Astrocyte (in vitro differentiated cells and primary cell): ENCODE data around the gene DMXL1. TPM values are rescaled to one million over a fixed set of nuclear protein-coding genes. Genes with fewer than 3 reads are reported as not detected.
A peak's percentile ranks its signal among the peaks of the same experiment; 100 is the strongest.

Experiments
- DNase-seq: peaks from one replicate; pipeline ENCODE4 v3.0.0-alpha.2; 2010; ENCODE audit warnings: low read depth
- FAIRE-seq: peaks from 2 replicates; lab custom pipeline; 2011; peaks lifted over from hg19 to GRCh38; lab: Jason Lieb, UNC
- H2AFZ ChIP-seq: 2 replicates; pipeline ENCODE4 v1.6.0; 2012; ENCODE audit warnings: low read depth, low read length, inconsistent platforms
- H3K27ac ChIP-seq: 2 replicates; pipeline ENCODE4 v1.5.1; 2011; ENCODE audit warnings: low read depth, low read length, inconsistent platforms
- H3K27me3 ChIP-seq: 2 replicates; pipeline ENCODE4 v1.6.0; 2011; ENCODE audit warnings: low read length, inconsistent platforms; ENCODE audit not compliant: insufficient read depth
- H3K36me3 ChIP-seq: 2 replicates; pipeline ENCODE4 v1.5.1; 2011; ENCODE audit warnings: low read length, inconsistent platforms; ENCODE audit not compliant: insufficient read depth
- H3K4me1 ChIP-seq: 2 replicates; pipeline ENCODE4 v1.5.1; 2011; ENCODE audit warnings: low read length, inconsistent platforms; ENCODE audit not compliant: insufficient read depth
- H3K4me2 ChIP-seq: 2 replicates; pipeline ENCODE4 v1.6.0; 2012; ENCODE audit warnings: low read length, inconsistent platforms
- H3K4me3 ChIP-seq: 2 replicates; pipeline ENCODE4 v1.5.1; 2011; ENCODE audit warnings: low read depth, mild to moderate bottlenecking, low read length, inconsistent platforms; ENCODE audit not compliant: insufficient read depth
- H3K79me2 ChIP-seq: 2 replicates; pipeline ENCODE4 v1.6.0; 2012; ENCODE audit warnings: mild to moderate bottlenecking, low read length, inconsistent platforms; ENCODE audit not compliant: insufficient read depth
- H3K9ac ChIP-seq: 2 replicates; pipeline ENCODE4 v1.6.0; 2012; ENCODE audit warnings: mild to moderate bottlenecking, low read length, inconsistent platforms
- H3K9me3 ChIP-seq: 2 replicates; pipeline ENCODE4 v1.5.1; 2012; ENCODE audit warnings: low read depth, mild to moderate bottlenecking, low read length, inconsistent platforms; ENCODE audit not compliant: insufficient read depth
- H4K20me1 ChIP-seq: 2 replicates; pipeline ENCODE4 v1.6.0; 2012; ENCODE audit warnings: low read length, inconsistent platforms; ENCODE audit not compliant: insufficient read depth
- H3K27ac Mint-ChIP-seq: one replicate; pipeline ENCODE4 v1.8.0; 2021; ENCODE audit warnings: mild to moderate bottlenecking, mixed read lengths; ENCODE audit not compliant: unreplicated experiment
- H3K27me3 Mint-ChIP-seq: one replicate; pipeline ENCODE4 v1.8.0; 2021; ENCODE audit warnings: low read depth, mixed read lengths; ENCODE audit not compliant: unreplicated experiment
- H3K36me3 Mint-ChIP-seq: one replicate; pipeline ENCODE4 v1.8.0; 2021; ENCODE audit warnings: low read depth, mixed read lengths; ENCODE audit not compliant: unreplicated experiment
- H3K4me1 Mint-ChIP-seq: one replicate; pipeline ENCODE4 v1.8.0; 2021; ENCODE audit warnings: low read depth, mixed read lengths; ENCODE audit not compliant: unreplicated experiment
- H3K4me3 Mint-ChIP-seq: one replicate; pipeline ENCODE4 v1.8.0; 2021; ENCODE audit warnings: mild to moderate bottlenecking, moderate library complexity, mixed read lengths; ENCODE audit not compliant: unreplicated experiment
- H3K9me3 Mint-ChIP-seq: one replicate; pipeline ENCODE4 v1.8.0; 2021; ENCODE audit warnings: mild to moderate bottlenecking, mixed read lengths; ENCODE audit not compliant: unreplicated experiment
- CTCF ChIP-seq: IDR thresholded peaks from 2 replicates; pipeline ENCODE4 v1.5.1; 2011; ENCODE audit warnings: low read depth, mild to moderate bottlenecking, inconsistent platforms, low read length, moderate library complexity; ENCODE audit not compliant: insufficient read depth
- EZH2 ChIP-seq: IDR thresholded peaks from 2 replicates; pipeline ENCODE4 v1.6.1; 2012; ENCODE audit warnings: mild to moderate bottlenecking, low read length, inconsistent platforms; ENCODE audit not compliant: insufficient read depth
- total RNA-seq: library from RNA; stranded (reverse); gene quantifications from 2 replicates; pipeline ENCODE4 v1.2.1, GENCODE V29; 2021

The DMXL1 gene
- total RNA-seq, 1 donor from 2014 or later, result 26.0 TPM

GRCh38 chr5:119270960-119271757, 200.3 kb downstream of the DMXL1 start:
- no peak overlapping the region for H3K4me2 ChIP-seq

DNA sequence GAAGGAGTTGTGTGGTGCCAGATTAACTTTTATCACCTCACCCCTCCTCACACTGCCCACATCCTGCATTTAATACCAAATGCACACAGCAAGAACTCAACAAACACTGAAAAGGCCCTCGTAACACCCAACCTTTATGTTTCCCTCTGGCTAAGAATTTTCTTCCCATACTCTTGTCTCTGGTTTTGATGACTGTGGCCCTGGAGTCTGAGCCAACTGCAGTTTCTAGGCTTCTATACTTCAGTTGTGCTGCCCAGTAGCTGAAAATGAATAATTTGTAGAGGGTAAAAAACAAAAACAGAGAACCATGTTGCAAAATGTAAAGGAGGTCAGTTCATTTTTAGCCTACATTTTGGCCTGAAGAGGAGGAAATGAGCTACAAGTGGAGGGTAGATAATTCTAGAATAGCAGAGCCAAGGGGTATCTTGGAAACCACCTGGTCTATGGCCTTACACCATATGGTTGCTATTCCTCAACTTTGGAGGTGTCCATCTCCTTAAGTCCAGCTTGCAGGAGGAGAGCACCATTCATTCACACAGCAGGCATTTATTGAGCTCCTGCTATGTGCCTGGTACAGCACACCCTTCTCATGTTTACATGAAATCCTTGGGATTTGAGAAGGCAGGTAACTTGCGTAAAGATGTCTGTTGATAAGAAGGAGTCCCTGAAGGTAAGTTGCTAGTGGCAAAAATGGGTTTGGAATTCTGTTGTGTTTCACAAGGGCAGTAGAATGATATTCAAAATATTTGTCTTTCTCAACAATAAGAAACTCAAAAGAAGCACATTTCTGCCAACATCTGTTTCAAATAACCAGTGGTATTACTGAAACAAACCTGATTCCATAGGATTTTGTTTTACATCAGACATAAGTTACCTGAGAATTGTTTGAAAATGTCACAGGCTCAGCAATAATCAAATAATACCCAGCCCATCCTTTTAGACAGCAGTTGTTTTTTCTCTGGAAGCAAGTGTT, 201.2 kb downstream of the DMXL1 start:
- no peak overlapping the region for H3K27ac ChIP-seq
- no peaks in the 10 kb centered on the region for H3K27me3 Mint-ChIP-seq
- H3K9me3 ChIP-seq, result no peaks in the 10 kb centered on the region
- H3K4me1 Mint-ChIP-seq, result peaks cover 40% of the 10 kb centered on the region
- no peak for TF ChIP-seq EZH2
- no peak for TF ChIP-seq CTCF
- peaks cover 19% of the 10 kb centered on the region for H3K79me2 ChIP-seq
- no peaks in the 10 kb centered on the region for H3K27me3 ChIP-seq
- no peak overlapping the region for H3K4me2 ChIP-seq
- H3K36me3 Mint-ChIP-seq, result peaks cover 5% of the 10 kb centered on the region
- no peak overlapping the region for H3K4me3 ChIP-seq
- no peaks in the 10 kb centered on the region for H3K36me3 ChIP-seq
- H4K20me1 ChIP-seq, result no peaks in the 10 kb centered on the region
- FAIRE-seq (no peak), DNase-seq (no peak)
- H3K4me1 ChIP-seq, result peaks cover 21% of the 10 kb centered on the region
- peaks cover 6% of the 10 kb centered on the region for H3K9me3 Mint-ChIP-seq
- no peak overlapping the region for H3K9ac ChIP-seq
- H3K27ac Mint-ChIP-seq, result peak overlapping the region; percentile 54
- H2AFZ ChIP-seq, result no peak overlapping the region
- H3K4me3 Mint-ChIP-seq, result peak overlapping the region; percentile 42

More at GRCh38 chr5:119270960-119271757, 200.3 kb downstream of the DMXL1 start:
- Histone ChIP-seq H3K4me3 (no peak overlapping the region), H3K27me3 (no peaks in the 10 kb centered on the region), H4K20me1 (no peaks in the 10 kb centered on the region), H3K9me3 (no peaks in the 10 kb centered on the region), H3K9ac (no peak overlapping the region), H3K79me2 (peaks cover 15% of the 10 kb centered on the region), H3K36me3 (no peaks in the 10 kb centered on the region), H2AFZ (no peak overlapping the region), H3K27ac (no peak overlapping the region), H3K4me1 (peaks cover 21% of the 10 kb centered on the region)
- Mint-ChIP-seq H3K27ac (peak overlapping the region; percentile 54), H3K27me3 (no peaks in the 10 kb centered on the region), H3K4me1 (peaks cover 37% of the 10 kb centered on the region), H3K4me3 (peak overlapping the region; percentile 73), H3K9me3 (peaks cover 6% of the 10 kb centered on the region), H3K36me3 (peaks cover 5% of the 10 kb centered on the region)
- TF ChIP-seq CTCF (no peak), EZH2 (no peak)
- no peak for DNase-seq
- no peak for FAIRE-seq
